Astrocyte (in vitro differentiated cells and primary cell): ENCODE results near the gene C20orf96. TPM values are rescaled to one million over a fixed set of nuclear protein-coding genes. Genes with fewer than 3 reads are reported as not detected.

Experiments
- DNase-seq: peaks from one replicate; pipeline ENCODE4 v3.0.0-alpha.2; 2010; ENCODE audit warnings: low read depth
- FAIRE-seq: peaks from 2 replicates; lab custom pipeline; 2011; peaks lifted over from hg19 to GRCh38; lab: Jason Lieb, UNC
- H2AFZ ChIP-seq: 2 replicates; pipeline ENCODE4 v1.6.0; 2012; ENCODE audit warnings: low read depth, low read length, inconsistent platforms
- H3K27ac ChIP-seq: 2 replicates; pipeline ENCODE4 v1.5.1; 2011; ENCODE audit warnings: low read depth, low read length, inconsistent platforms
- H3K27me3 ChIP-seq: 2 replicates; pipeline ENCODE4 v1.6.0; 2011; ENCODE audit warnings: low read length, inconsistent platforms; ENCODE audit not compliant: insufficient read depth
- H3K36me3 ChIP-seq: 2 replicates; pipeline ENCODE4 v1.5.1; 2011; ENCODE audit warnings: low read length, inconsistent platforms; ENCODE audit not compliant: insufficient read depth
- H3K4me1 ChIP-seq: 2 replicates; pipeline ENCODE4 v1.5.1; 2011; ENCODE audit warnings: low read length, inconsistent platforms; ENCODE audit not compliant: insufficient read depth
- H3K4me2 ChIP-seq: 2 replicates; pipeline ENCODE4 v1.6.0; 2012; ENCODE audit warnings: low read length, inconsistent platforms
- H3K4me3 ChIP-seq: 2 replicates; pipeline ENCODE4 v1.5.1; 2011; ENCODE audit warnings: low read depth, mild to moderate bottlenecking, low read length, inconsistent platforms; ENCODE audit not compliant: insufficient read depth
- H3K79me2 ChIP-seq: 2 replicates; pipeline ENCODE4 v1.6.0; 2012; ENCODE audit warnings: mild to moderate bottlenecking, low read length, inconsistent platforms; ENCODE audit not compliant: insufficient read depth
- H3K9ac ChIP-seq: 2 replicates; pipeline ENCODE4 v1.6.0; 2012; ENCODE audit warnings: mild to moderate bottlenecking, low read length, inconsistent platforms
- H3K9me3 ChIP-seq: 2 replicates; pipeline ENCODE4 v1.5.1; 2012; ENCODE audit warnings: low read depth, mild to moderate bottlenecking, low read length, inconsistent platforms; ENCODE audit not compliant: insufficient read depth
- H4K20me1 ChIP-seq: 2 replicates; pipeline ENCODE4 v1.6.0; 2012; ENCODE audit warnings: low read length, inconsistent platforms; ENCODE audit not compliant: insufficient read depth
- H3K27ac Mint-ChIP-seq: one replicate; pipeline ENCODE4 v1.8.0; 2021; ENCODE audit warnings: mild to moderate bottlenecking, mixed read lengths; ENCODE audit not compliant: unreplicated experiment
- H3K27me3 Mint-ChIP-seq: one replicate; pipeline ENCODE4 v1.8.0; 2021; ENCODE audit warnings: low read depth, mixed read lengths; ENCODE audit not compliant: unreplicated experiment
- H3K36me3 Mint-ChIP-seq: one replicate; pipeline ENCODE4 v1.8.0; 2021; ENCODE audit warnings: low read depth, mixed read lengths; ENCODE audit not compliant: unreplicated experiment
- H3K4me1 Mint-ChIP-seq: one replicate; pipeline ENCODE4 v1.8.0; 2021; ENCODE audit warnings: low read depth, mixed read lengths; ENCODE audit not compliant: unreplicated experiment
- H3K4me3 Mint-ChIP-seq: one replicate; pipeline ENCODE4 v1.8.0; 2021; ENCODE audit warnings: mild to moderate bottlenecking, moderate library complexity, mixed read lengths; ENCODE audit not compliant: unreplicated experiment
- H3K9me3 Mint-ChIP-seq: one replicate; pipeline ENCODE4 v1.8.0; 2021; ENCODE audit warnings: mild to moderate bottlenecking, mixed read lengths; ENCODE audit not compliant: unreplicated experiment
- EZH2 ChIP-seq: IDR thresholded peaks from 2 replicates; pipeline ENCODE4 v1.6.1; 2012; ENCODE audit warnings: mild to moderate bottlenecking, low read length, inconsistent platforms; ENCODE audit not compliant: insufficient read depth
- total RNA-seq: library from RNA; stranded (reverse); gene quantifications from 2 replicates; pipeline ENCODE4 v1.2.1, GENCODE V29; 2021
- TF ChIP-seq, protein P1 (sequence below): IDR thresholded peaks from 2 replicates; pipeline ENCODE4 v1.5.1; 2011; ENCODE audit warnings: low read depth, mild to moderate bottlenecking, inconsistent platforms, low read length, moderate library complexity; ENCODE audit not compliant: insufficient read depth

The C20orf96 gene
- total RNA-seq, 1 donor from 2014 or later: 10.7 TPM

GRCh38 chr20:309841-310644 lies 19.5 kb upstream of the C20orf96 start:
- no peaks in the 10 kb centered on the region for H3K36me3 Mint-ChIP-seq
- Histone ChIP-seq H2AFZ (peak overlapping the region; percentile 80), H3K27ac (peak overlapping the region; percentile 96), H3K9me3 (no peaks in the 10 kb centered on the region), H3K4me2 (peak overlapping the region; percentile 93), H3K79me2 (no peaks in the 10 kb centered on the region), H3K4me1 (peaks cover 21% of the 10 kb centered on the region), H3K27me3 (no peaks in the 10 kb centered on the region), H3K4me3 (peak overlapping the region; percentile 59), H3K9ac (peak overlapping the region; percentile 88), H4K20me1 (no peaks in the 10 kb centered on the region), H3K36me3 (no peaks in the 10 kb centered on the region)
- TF ChIP-seq EZH2: no peak
- TF ChIP-seq, protein P1, sequence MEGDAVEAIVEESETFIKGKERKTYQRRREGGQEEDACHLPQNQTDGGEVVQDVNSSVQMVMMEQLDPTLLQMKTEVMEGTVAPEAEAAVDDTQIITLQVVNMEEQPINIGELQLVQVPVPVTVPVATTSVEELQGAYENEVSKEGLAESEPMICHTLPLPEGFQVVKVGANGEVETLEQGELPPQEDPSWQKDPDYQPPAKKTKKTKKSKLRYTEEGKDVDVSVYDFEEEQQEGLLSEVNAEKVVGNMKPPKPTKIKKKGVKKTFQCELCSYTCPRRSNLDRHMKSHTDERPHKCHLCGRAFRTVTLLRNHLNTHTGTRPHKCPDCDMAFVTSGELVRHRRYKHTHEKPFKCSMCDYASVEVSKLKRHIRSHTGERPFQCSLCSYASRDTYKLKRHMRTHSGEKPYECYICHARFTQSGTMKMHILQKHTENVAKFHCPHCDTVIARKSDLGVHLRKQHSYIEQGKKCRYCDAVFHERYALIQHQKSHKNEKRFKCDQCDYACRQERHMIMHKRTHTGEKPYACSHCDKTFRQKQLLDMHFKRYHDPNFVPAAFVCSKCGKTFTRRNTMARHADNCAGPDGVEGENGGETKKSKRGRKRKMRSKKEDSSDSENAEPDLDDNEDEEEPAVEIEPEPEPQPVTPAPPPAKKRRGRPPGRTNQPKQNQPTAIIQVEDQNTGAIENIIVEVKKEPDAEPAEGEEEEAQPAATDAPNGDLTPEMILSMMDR: no peak
- H3K27me3 Mint-ChIP-seq: no peaks in the 10 kb centered on the region
- H3K9me3 Mint-ChIP-seq: no peaks in the 10 kb centered on the region
- peak; percentile 98 for DNase-seq
- peaks cover 9% of the 10 kb centered on the region for H3K4me1 Mint-ChIP-seq
- H3K4me3 Mint-ChIP-seq: peak overlapping the region; percentile 84
- FAIRE-seq: peak; percentile 82
- peak overlapping the region; percentile 95 for H3K27ac Mint-ChIP-seq

DNA sequence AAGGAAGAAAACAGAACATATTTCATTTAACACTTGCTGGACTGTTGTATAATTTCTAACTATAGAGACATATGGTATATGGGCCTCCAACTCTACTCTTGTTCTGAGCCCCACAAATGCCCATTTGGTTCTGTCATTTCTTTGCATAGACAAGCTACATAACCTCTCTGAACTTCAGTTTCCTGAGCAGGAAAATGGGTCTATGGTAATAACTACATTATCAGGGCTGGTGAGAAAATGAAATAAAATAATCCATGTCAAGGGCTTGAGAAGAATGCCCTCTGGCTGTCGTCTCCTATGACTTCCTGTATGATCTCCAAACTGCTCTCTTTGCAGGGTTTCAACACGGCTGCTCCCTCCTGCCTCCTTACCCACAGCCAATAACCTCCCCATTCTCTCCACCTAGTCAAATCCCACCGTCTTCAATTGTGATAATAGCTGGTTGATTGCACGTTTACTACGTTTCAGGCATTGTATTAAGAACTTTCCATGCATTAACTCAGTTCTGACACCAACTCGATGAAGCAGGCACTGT lies 18.8 kb upstream of the C20orf96 start:
- Mint-ChIP-seq H3K4me3 (peak overlapping the region; percentile 84), H3K4me1 (peaks cover 9% of the 10 kb centered on the region), H3K27ac (peak overlapping the region; percentile 86), H3K36me3 (no peaks in the 10 kb centered on the region), H3K9me3 (no peaks in the 10 kb centered on the region), H3K27me3 (no peaks in the 10 kb centered on the region)
- Histone ChIP-seq H3K27me3 (no peaks in the 10 kb centered on the region), H4K20me1 (no peaks in the 10 kb centered on the region), H2AFZ (peak overlapping the region; percentile 80), H3K9me3 (no peaks in the 10 kb centered on the region), H3K4me1 (peaks cover 21% of the 10 kb centered on the region), H3K79me2 (no peaks in the 10 kb centered on the region), H3K36me3 (no peaks in the 10 kb centered on the region), H3K4me3 (peak overlapping the region; percentile 59), H3K27ac (peak overlapping the region; percentile 96), H3K4me2 (peak overlapping the region; percentile 93), H3K9ac (peak overlapping the region; percentile 88)
- TF ChIP-seq, protein P1: no peak
- no peak for TF ChIP-seq EZH2
- FAIRE-seq (no peak), DNase-seq (no peak)
